Activated naive CD8-positive, alpha-beta T cell treated with anti-CD3 and anti-CD28 coated beads, Interleukin-2, amount 10 ng/mL, durations not matched to agents 7 days and 5 days (primary cell): ENCODE results near the gene RBM6. TPM values are rescaled to one million over a fixed set of nuclear protein-coding genes. Genes with fewer than 3 reads are reported as not detected.
"Not testable (repeated sequence)": the region's sequence is repeated elsewhere in the genome, so short reads cannot be mapped to it uniquely, and the experiment has no call there.

Source experiments
- ATAC-seq: fragments of 150-1000 bp; cut with Tn5 transposase; one replicate; pipeline ENCODE4 v1.10.0; 2021; ENCODE audit warnings: low read depth, moderate library complexity
- POLR2A ChIA-PET: fragments of 350-600 bp; sonication (Branson Sonifier 250); formaldehyde crosslinking; loops from one replicate; lab custom pipeline; 2021; ENCODE audit warnings: antibody characterized with exemption; lab: Charles Lee
- DNase-seq: peaks from one replicate; pipeline ENCODE4 v3.0.0; 2021
- H3K27ac Mint-ChIP-seq: one replicate; pipeline ENCODE4 v1.8.0; 2022; ENCODE audit warnings: mild to moderate bottlenecking, mixed read lengths
- H3K27me3 Mint-ChIP-seq: one replicate; pipeline ENCODE4 v1.8.0; 2022; ENCODE audit warnings: mild to moderate bottlenecking, moderate library complexity, mixed read lengths
- H3K36me3 Mint-ChIP-seq: one replicate; pipeline ENCODE4 v1.8.0; 2021; ENCODE audit warnings: mild to moderate bottlenecking, mixed read lengths
- H3K4me1 Mint-ChIP-seq: one replicate; pipeline ENCODE4 v1.8.0; 2021; ENCODE audit warnings: mixed read lengths
- H3K4me3 Mint-ChIP-seq: one replicate; pipeline ENCODE4 v1.8.0; 2022; ENCODE audit warnings: mild to moderate bottlenecking, moderate library complexity, mixed read lengths
- H3K9me3 Mint-ChIP-seq: one replicate; pipeline ENCODE4 v1.8.0; 2021; ENCODE audit warnings: mixed read lengths
- total RNA-seq, 2 experiments: library from RNA; stranded (reverse); gene quantifications; one replicate each; pipeline ENCODE4 v1.2.3, GENCODE V29; 2021

RBM6 gene
- total RNA-seq, 2 experiments from 2014 or later, result 147 TPM

- DNase-seq (no peak), ATAC-seq (no peak)
- Mint-ChIP-seq H3K27me3 (no peaks in the 10 kb centered on the region), H3K4me1 (peaks cover 25% of the 10 kb centered on the region), H3K27ac (no peak overlapping the region), H3K4me3 (no peak overlapping the region), H3K36me3 (peaks cover 1% of the 10 kb centered on the region), H3K9me3 (no peaks in the 10 kb centered on the region)
- POLR2A ChIA-PET, result interaction anchor here (4.8 kb wide), 1 partner anchor 12 kb away, joined by 55 read pairs; the partner anchor contains the start of gene RBM6
These were observed 12.2 kb upstream of the RBM6 start for GRCh38 chr3:49927798-49928197.

- POLR2A ChIA-PET, result interaction anchor here (4.8 kb wide), 1 partner anchor 12 kb away, joined by 55 read pairs; the partner anchor contains the start of gene RBM6
- peak overlapping the region; percentile 89 for H3K4me3 Mint-ChIP-seq
- H3K9me3 Mint-ChIP-seq, result no peaks in the 10 kb centered on the region
- peaks cover 1% of the 10 kb centered on the region for H3K36me3 Mint-ChIP-seq
- H3K4me1 Mint-ChIP-seq, result peaks cover 25% of the 10 kb centered on the region
- no peaks in the 10 kb centered on the region for H3K27me3 Mint-ChIP-seq
- ATAC-seq, result no peak
- peak overlapping the region; percentile 73 for H3K27ac Mint-ChIP-seq
- DNase-seq, result no peak
These were observed 11.4 kb upstream of the RBM6 start for GRCh38 chr3:49928481-49929017.

- Mint-ChIP-seq H3K36me3 (peaks cover 1% of the 10 kb centered on the region), H3K27me3 (no peaks in the 10 kb centered on the region), H3K4me1 (peaks cover 25% of the 10 kb centered on the region), H3K9me3 (no peaks in the 10 kb centered on the region), H3K27ac (peak within 1 kb of the TSS; percentile 77), H3K4me3 (peak within 1 kb of the TSS; percentile 89)
- DNase-seq, result peak; percentile 90
- POLR2A ChIA-PET, result interaction anchor here (0.6 to 4.8 kb wide), 9 partner anchors 11 to 206 kb away, joined by 3 to 55 read pairs (median 4); partner anchors contain the start of genes GMPPB, INKA1, RBM6 and UBA7
- peak; percentile 96 for ATAC-seq
These were observed 10.4 kb upstream of the RBM6 start, which contains the start of gene MON1A for GRCh38 chr3:49929291-49930167. MON1A (minus strand) TSS chr3:49929811; CDS start chr3:49913346, 16,465 bp downstream.

GRCh38 chr3:49930168-49930690 lies 9.7 kb upstream of the RBM6 start:
- Mint-ChIP-seq H3K9me3 (no peaks in the 10 kb centered on the region), H3K27me3 (no peaks in the 10 kb centered on the region), H3K4me1 (peaks cover 25% of the 10 kb centered on the region), H3K27ac (peak overlapping the region; percentile 77), H3K4me3 (peak overlapping the region; percentile 89), H3K36me3 (peaks cover 1% of the 10 kb centered on the region)
- POLR2A ChIA-PET, result interaction anchor here (0.6 to 4.8 kb wide), 9 partner anchors 10 to 207 kb away, joined by 3 to 55 read pairs (median 4); partner anchors contain the start of genes GMPPB, INKA1, RBM6 and UBA7
- no peak for DNase-seq
- no peak for ATAC-seq

- no peak overlapping the region for H3K27ac Mint-ChIP-seq
- DNase-seq (no peak), ATAC-seq (no peak)
- peak overlapping the region; percentile 2 for H3K4me3 Mint-ChIP-seq
- no peaks in the 10 kb centered on the region for H3K9me3 Mint-ChIP-seq
- H3K4me1 Mint-ChIP-seq, result peaks cover 22% of the 10 kb centered on the region
- H3K36me3 Mint-ChIP-seq, result peaks cover 1% of the 10 kb centered on the region
- no peaks in the 10 kb centered on the region for H3K27me3 Mint-ChIP-seq
- POLR2A ChIA-PET, result interaction anchor here (1.0 to 4.8 kb wide), 2 partner anchors 9 to 86 kb away, joined by 4 to 55 read pairs; partner anchors contain the start of gene RBM6
These were observed 9.0 kb upstream of the RBM6 start for GRCh38 chr3:49930922-49931321.

- not testable (repeated sequence) for H3K9me3 Mint-ChIP-seq, ATAC-seq, H3K27me3 Mint-ChIP-seq, H3K4me3 Mint-ChIP-seq, DNase-seq, H3K36me3 Mint-ChIP-seq, H3K27ac Mint-ChIP-seq
- POLR2A ChIA-PET, result interaction anchor here (0.7 to 1.3 kb wide), 4 partner anchors 8 to 153 kb away, joined by 3 to 5 read pairs (median 4); no protein-coding TSS in a partner anchor
- H3K4me1 Mint-ChIP-seq, result peaks cover 19% of the 10 kb centered on the region
These were observed 7.7 kb upstream of the RBM6 start for GRCh38 chr3:49932281-49932680.

- no peak overlapping the region for H3K27ac Mint-ChIP-seq
- DNase-seq (no peak), ATAC-seq (no peak)
- H3K9me3 Mint-ChIP-seq, result no peaks in the 10 kb centered on the region
- H3K4me1 Mint-ChIP-seq, result peaks cover 7% of the 10 kb centered on the region
- no peak overlapping the region for H3K4me3 Mint-ChIP-seq
- POLR2A ChIA-PET, result no interaction called here
- no peaks in the 10 kb centered on the region for H3K27me3 Mint-ChIP-seq
- H3K36me3 Mint-ChIP-seq, result peaks cover 4% of the 10 kb centered on the region
These were observed 2.9 kb upstream of the RBM6 start for GRCh38 chr3:49937090-49937489.

- peak overlapping the region; percentile 99 for H3K27ac Mint-ChIP-seq
- POLR2A ChIA-PET, result interaction anchor here (0.6 to 3.5 kb wide), 10 partner anchors 8 to 401 kb away, joined by 3 to 55 read pairs (median 6); partner anchors contain the start of genes MON1A, RBM5 and TRAIP
- no peaks in the 10 kb centered on the region for H3K27me3 Mint-ChIP-seq
- H3K4me1 Mint-ChIP-seq, result peaks cover 12% of the 10 kb centered on the region
- H3K4me3 Mint-ChIP-seq, result peak overlapping the region; percentile 99
- DNase-seq (no peak), ATAC-seq (no peak)
- H3K9me3 Mint-ChIP-seq, result no peaks in the 10 kb centered on the region
- H3K36me3 Mint-ChIP-seq, result peaks cover 19% of the 10 kb centered on the region
These were observed 808 bp downstream of the RBM6 start for GRCh38 chr3:49940667-49941249.

GRCh38 chr3:49942651-49943050 lies 2.7 kb downstream of the RBM6 start:
- POLR2A ChIA-PET, result no interaction called here
- Mint-ChIP-seq H3K4me3 (no peak overlapping the region), H3K27me3 (no peaks in the 10 kb centered on the region), H3K27ac (no peak overlapping the region), H3K36me3 (peaks cover 26% of the 10 kb centered on the region), H3K4me1 (peaks cover 12% of the 10 kb centered on the region), H3K9me3 (no peaks in the 10 kb centered on the region)
- ATAC-seq (no peak), DNase-seq (no peak)

GRCh38 chr3:49952924-49953323 lies 13.0 kb downstream of the RBM6 start:
- ATAC-seq (no peak), DNase-seq (no peak)
- H3K4me1 Mint-ChIP-seq, result peaks cover 3% of the 10 kb centered on the region
- peaks cover 5% of the 10 kb centered on the region for H3K36me3 Mint-ChIP-seq
- no peak overlapping the region for H3K4me3 Mint-ChIP-seq
- no peak overlapping the region for H3K27ac Mint-ChIP-seq
- POLR2A ChIA-PET, result no interaction called here
- H3K27me3 Mint-ChIP-seq, result no peaks in the 10 kb centered on the region
- H3K9me3 Mint-ChIP-seq, result no peaks in the 10 kb centered on the region

GRCh38 chr3:49955636-49956035 lies 15.7 kb downstream of the RBM6 start:
- no peak overlapping the region for H3K4me3 Mint-ChIP-seq
- H3K9me3 Mint-ChIP-seq, result no peaks in the 10 kb centered on the region
- POLR2A ChIA-PET, result no interaction called here
- no peak for DNase-seq
- no peak overlapping the region for H3K27ac Mint-ChIP-seq
- ATAC-seq, result no peak
- H3K4me1 Mint-ChIP-seq, result peaks cover 7% of the 10 kb centered on the region
- H3K36me3 Mint-ChIP-seq, result peaks cover 10% of the 10 kb centered on the region
- H3K27me3 Mint-ChIP-seq, result no peaks in the 10 kb centered on the region

- Mint-ChIP-seq H3K4me1 (peaks cover 2% of the 10 kb centered on the region), H3K27ac (no peak overlapping the region), H3K36me3 (peaks cover 5% of the 10 kb centered on the region), H3K9me3 (no peaks in the 10 kb centered on the region), H3K4me3 (no peak overlapping the region), H3K27me3 (no peaks in the 10 kb centered on the region)
- no peak for DNase-seq
- POLR2A ChIA-PET, result no interaction called here
- ATAC-seq, result no peak
These were observed 26.4 kb downstream of the RBM6 start for GRCh38 chr3:49966233-49966942.
